GM21381 (cell line): Measurements from ENCODE around the gene C19orf73.
"Not testable (repeated sequence)": the region's sequence is repeated elsewhere in the genome, so short reads cannot be mapped to it uniquely, and the experiment has no call there.

Source experiments
- ATAC-seq: cut with Tn5 transposase; IDR thresholded peaks from one replicate; pipeline ENCODE4 v1.9.1; 2021; ENCODE audit warnings: mild to moderate bottlenecking, moderate library complexity; ENCODE audit not compliant: unreplicated experiment

C19orf73 gene

GRCh38 chr19:49103331-49104085, 15.4 kb downstream of the C19orf73 start:
- ATAC-seq = no peak

DNA sequence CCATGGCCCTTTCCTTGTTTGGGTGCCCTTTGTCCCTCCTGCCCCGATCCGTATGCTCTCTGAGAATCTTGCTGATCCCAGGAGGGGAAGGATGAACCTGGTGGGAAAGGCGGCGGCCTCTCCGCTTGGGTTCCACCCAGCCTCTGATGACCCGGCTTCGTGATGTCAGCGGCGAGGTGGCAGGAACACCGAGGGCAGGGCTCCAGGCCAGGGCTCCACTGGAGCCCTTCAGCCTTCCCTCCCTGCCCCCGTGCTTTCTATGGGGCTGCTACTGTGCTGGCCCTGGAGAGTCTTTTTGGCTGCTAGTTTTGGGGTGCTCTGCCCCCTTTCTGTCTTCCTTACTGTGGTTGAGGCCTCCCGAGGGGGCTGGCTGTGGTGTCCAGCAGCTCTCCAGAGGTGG, 16.6 kb downstream of the C19orf73 start:
- no peak for ATAC-seq

GRCh38 chr19:49101160-49101559, 17.8 kb downstream of the C19orf73 start:
- no peak for ATAC-seq

DNA sequence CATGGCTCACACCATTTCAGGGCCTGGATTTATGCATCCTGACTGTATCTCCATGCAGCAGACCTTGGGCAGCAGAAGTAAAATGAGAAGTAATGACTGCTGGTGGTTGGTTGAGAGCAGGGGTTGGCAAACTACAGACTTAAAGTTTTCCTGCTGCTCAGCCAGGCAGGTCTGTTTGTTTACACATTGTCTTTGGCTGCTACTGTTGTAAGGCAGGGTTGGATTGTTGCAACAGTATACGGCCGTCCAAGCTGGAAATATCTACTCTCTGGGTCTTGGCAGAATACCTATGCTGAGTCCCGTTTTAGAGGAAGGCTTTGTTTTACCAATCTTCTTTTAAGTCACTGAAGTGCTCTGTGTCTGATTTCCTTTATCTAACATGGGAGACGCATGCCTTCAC, 20.1 kb downstream of the C19orf73 start:
- no peak for ATAC-seq

DNA sequence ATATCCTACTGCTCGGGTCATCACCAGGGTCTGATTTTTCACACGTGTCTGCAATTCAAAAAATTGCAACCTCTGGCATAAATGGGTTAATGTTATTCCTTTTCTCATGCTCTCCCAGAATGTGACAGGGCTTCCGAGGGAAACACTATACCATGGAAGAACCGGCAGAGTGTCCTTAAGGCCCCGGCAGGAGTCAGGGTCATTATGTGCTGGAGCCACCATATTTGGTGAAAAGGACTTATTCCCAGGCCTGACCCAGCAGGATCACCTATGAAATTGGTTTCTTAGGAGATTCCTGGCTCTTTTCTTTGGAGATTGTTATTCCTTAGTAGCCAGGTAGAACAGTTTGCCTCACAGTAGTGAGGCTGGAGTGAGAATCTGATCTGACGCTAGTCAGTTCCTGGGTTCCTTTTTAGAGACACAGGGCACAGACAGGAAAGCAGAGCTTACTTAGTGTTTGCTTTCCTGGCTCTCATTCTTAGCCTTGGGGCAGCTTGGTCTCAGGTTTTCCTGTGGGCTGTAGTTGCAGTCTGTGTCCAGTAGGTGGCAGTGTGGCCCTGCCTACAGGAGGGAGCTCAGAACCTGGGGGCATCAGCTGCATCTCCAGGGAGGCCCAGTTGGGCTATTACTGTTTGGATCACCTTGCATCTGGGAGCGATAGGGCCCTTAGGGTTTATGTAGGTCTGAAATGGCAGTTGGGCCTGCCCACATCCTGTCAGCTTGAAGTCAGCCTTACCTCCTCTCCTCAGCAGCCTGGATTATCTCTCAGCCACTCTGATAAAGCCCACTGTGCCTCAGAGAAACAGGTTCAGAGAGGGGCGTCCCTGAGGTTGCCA, 21.3 kb downstream of the C19orf73 start:
- ATAC-seq = no peak

DNA sequence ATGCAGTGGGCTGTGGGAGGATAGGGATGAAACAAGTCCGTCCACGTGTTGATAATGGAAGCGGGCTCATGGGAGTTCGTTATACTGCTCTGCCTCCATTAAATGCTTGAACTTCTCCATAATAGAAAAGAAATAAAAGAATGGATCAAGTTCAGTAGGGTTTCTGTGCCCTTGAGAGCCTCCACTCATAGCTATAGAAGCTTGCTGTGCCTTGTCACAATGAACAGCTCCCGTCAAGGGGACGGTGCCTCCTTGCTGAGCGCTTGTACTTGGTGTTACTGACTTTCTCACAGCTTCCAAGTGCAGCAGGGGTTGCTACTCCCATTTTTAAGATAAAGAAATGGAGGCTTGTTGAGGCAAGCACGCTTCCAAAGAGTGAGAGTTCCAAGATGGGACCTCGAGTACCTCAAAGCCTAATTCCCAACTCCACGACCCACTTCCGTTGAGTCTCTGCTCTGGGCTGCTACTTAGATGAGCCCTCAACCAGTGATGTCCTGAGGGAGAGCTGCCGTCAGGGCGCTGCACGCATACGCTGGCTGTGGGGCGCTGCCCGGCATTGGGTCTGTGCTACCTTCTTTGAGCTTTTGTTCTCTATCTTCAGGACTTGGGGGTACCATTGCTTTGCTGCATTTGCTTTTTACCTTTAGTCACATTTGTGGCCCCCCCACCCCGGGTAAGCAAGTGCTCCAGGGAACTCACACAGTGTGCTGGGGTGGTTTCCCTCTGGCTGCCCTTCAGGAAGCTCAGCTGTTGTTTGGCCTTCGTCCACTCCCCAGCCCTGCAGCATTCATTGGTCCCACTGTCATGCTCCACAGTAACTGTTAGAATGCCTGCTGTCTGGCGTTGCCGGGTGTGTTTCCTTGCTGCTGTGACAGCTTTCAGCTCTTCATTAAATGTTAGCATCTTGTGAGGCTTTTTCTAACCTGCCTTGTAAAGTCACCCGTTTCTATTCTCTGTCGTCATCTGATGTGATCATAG, 24.1 kb downstream of the C19orf73 start:
- no peak for ATAC-seq

- no peak for ATAC-seq
These were observed 26.3 kb downstream of the C19orf73 start for GRCh38 chr19:49092686-49093085.

GRCh38 chr19:49091391-49092038, 27.4 kb downstream of the C19orf73 start:
- no peak for ATAC-seq

GRCh38 chr19:49086296-49086695, 32.6 kb downstream of the C19orf73 start:
- ATAC-seq = no peak

DNA sequence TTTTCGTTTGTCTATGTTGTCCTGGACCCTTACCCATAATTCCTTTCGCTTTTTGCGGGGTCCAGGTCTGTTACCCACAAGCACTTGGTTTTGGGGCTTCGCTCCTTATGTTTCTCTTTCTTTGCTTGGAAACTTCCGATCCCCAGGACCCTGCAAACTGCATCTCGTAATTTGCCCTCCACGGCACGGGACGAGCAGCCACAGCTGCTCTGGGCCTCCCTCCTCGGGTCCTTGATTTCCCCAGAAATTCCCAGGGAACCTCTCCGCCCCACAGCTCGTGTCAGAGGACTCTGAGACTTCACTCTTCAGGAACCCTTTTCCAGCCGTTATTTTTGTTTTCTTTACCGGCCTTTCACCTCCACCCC, 33.1 kb downstream of the C19orf73 start:
- no peak for ATAC-seq

DNA sequence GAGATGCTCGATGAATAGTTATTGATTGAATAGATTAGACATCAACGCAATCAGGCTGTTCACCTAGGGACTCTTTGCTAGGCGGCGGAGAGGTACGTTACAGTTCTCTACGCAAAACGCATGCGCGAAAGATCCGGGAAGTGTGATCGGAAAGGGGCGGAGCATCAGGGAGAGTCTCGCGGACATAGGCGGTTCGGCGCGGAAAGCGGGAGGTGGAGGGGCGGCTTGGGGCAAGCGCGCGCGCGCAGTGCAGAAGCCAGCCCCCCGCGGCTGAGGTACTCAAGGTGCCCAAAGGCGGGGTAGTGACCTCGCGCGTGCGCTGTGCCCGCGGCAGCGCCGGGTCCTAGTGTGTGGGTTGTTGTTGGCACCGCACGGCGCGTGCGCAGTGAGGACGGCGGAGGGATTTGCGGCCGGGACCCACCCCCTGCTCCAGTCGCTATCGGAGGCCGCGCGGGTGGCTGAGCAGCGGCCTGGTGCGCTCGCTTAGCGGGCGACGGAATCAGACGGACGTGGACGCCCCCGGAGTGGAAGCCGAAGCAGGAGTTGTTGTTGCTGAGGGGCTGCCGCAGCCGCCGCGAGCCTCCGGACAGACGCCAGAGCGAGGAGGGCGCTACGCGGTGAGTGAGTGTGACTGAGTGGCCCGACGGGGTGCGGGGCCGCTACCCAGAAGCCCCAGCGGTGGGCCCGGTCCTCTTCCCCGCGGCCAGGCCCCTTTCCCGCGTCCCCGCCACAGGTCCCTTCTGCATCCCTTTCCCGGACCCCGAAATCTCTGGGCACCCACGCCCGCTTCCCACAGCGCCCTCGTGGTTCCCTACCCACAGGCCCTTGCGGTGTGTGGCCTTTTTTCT, 33.7 kb downstream of the C19orf73 start, which contains the start of gene SNRNP70:
SNRNP70 (plus strand) TSS at position 432 of the 848 bp plus-strand sequence. CDS start 964 bp downstream, outside the sequence.
- peak; percentile 89 for ATAC-seq

DNA sequence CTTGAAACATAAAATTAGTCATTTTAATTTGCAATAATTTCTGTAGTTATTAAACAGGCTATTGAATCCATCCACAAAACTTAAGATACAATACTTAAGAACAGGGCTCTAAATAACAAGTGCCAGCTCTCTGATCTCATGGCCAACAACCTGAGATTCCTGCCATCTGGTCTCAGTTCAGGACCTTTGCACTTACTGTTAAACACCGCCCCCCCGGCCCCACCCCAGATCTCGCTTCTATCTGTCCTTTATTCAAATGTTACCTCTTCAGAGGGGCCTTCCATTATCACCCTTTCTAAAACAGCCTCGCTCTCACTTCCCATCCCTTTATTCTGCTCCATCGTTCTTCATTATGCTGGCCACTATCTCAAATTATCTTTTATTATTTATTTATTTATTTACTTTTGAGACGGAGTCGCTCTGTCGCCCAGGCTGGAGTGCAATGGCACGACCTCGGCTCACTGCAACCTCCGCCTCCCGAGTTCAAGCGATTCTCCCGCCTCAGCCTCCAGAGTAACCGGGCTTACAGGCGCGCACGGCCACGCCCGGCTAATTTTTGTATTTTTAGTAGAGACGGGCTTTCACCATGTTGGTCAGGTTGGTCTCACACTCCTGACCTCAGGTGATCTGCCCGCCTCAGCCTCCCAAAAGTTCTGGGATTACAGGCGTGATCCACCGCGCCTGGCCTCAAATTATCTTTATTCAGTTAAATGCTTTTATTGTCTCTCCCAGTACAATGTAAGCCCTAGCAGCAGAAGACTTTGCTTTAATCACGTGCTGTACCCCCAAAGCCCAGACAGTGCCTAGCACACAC, 34.5 kb downstream of the C19orf73 start:
- ATAC-seq = no peak

DNA sequence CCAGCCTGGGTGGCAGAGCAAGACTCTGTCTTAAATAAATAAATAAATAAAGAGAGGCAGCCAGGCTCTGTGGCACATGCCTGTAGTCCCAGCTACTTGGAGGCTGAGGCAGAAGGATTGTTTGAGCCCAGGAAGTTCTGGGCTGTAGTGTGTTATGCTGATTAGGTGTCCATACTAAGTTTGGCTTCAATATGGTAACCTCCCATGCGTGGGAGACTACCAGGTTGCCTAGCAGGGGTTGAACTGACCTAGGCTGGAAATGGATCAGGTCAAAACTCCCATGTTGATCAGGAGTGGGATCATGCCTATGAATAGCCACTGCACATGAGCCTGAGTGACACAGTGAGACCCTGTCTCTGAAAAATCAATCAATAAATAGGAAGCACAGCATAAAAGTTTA, 37.7 kb downstream of the C19orf73 start:
- ATAC-seq = no peak

GRCh38 chr19:49080392-49080791, 38.6 kb downstream of the C19orf73 start:
- ATAC-seq = no peak

DNA sequence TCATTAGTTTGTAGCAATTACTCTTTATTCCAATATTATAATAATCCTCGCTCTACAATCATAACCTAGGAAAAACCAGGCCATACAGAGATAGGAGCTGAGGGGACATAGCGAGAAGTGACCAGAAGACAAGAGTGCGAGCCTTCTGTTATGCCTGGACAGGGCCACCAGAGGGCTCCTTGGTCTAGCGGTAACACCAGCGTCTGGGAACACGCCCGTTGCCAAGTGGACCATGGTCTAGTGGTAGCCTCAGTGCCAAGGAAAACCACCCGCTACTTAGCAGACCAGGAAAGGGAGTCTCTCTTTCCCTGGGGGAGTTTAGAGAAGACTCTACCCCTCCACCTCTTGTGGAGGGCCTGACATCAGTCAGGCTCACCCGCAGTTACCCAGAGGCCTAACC, 44.1 kb downstream of the C19orf73 start:
- not testable (repeated sequence) for ATAC-seq

DNA sequence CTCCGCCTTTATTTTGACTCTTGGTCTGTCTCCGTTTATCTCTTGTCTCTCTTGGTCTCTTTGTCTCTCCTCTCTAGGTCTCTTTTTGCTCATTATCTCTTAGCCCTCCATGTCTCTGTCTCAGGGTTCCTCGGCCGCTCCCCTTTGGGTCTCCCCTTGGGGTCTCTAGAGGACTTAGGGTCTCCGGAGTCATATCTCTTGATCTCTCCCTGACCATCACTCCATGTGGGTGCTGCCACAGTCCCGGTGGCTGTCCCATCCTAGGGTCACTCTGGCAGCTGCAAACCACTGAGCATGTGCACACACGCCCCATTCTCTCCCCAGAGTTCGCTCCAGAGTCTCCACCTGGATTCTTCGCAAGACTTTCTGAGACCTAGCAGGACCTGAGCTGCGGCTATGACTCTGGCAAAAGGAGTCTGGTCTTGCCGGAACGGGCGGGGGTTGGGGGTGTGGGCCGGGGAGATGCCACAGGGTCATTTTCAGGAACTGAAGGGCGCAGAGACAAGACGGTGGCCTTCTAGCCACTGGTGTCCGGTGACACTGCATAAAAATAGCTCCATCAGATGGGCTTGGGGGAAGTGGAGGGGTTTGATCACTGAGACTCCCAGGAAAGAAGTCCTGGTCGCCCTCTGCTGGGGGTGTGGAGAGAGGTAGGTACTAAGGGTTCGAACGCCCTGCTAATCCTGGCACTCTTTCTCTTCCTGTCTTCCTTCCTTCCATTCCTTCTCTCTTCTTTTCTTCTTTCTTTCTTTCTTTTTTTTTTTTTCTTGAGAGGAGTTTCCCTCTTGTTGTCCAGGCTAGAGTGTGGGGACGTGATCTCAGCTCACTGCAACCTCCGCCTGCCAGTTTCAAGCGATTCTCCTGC, 45.2 kb downstream of the C19orf73 start:
- no peak for ATAC-seq

DNA sequence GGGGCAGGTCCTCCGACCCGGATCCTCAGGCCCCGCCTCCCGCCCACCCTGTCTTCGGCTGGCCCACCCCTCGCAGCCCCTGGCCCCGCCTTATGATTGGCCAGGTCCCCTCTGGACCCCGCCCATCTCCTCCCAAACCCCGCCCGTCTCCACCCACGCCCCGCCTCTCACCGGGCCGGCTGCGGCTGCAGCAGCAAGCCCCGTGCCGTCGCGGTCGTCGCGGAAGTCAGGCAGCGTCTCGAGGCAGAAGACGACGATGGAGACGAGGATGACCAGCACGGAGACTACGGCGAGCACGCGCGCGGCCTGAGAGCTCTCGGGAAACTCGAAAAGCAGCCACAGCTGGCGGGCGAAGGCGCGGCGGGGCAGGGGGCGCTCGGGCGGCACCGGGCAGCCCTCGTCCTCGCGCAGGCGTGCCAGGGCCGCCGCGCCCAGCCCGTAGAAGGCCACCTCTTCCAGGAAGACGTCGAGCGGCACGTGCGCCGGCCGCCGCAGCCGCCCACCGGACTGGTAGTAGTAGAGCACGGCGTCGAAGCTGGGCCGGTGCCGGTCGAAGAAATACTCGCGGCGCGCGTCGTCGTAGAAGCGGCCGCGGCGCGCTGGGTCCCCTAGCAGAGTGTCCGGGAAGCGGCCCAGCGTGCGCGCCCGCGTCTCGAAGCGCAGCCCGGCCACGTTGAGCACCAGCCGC, 46.9 kb downstream of the C19orf73 start:
- no peak for ATAC-seq
